Upper lobe of left lung (tissue), 4 donors: ENCODE results near the gene ITM2C.

Source experiments
- CTCF ChIP-seq, 6 experiments: fragments of 450-650 bp in 4 of 6; fragments of 200-600 bp in 2 of 6; sonication (generic) in 2 of 6; IDR thresholded peaks; one replicate each; pipeline ENCODE4 v1.5.1; 2016 to 2019; ENCODE audit warnings: antibody characterized with exemption in 6 of 6
- POLR2A ChIP-seq, 4 donors: fragments of 450-650 bp; IDR thresholded peaks; one replicate each; pipeline ENCODE4 v1.5.1; 2016 to 2017; ENCODE audit warnings: antibody characterized with exemption in 4 of 4, mild to moderate bottlenecking in 2 of 4
- POLR2AphosphoS5 ChIP-seq, 2 donors: sonication (generic); formaldehyde crosslinking; IDR thresholded peaks; one replicate each; pipeline ENCODE4 v1.5.1; 2017; ENCODE audit warnings: antibody characterized with exemption in 2 of 2

- no peak for TF ChIP-seq CTCF (IDR thresholded peaks at IDR 0.05)
- no peak for TF ChIP-seq POLR2A (IDR thresholded peaks at IDR 0.05)
- TF ChIP-seq POLR2AphosphoS5 (IDR thresholded peaks at IDR 0.05): no peak
Observed at GRCh38 chr2:230886671-230887071, 21.9 kb downstream of the ITM2C start.
